Right ventricle myocardium superior (tissue), 1 donor: ENCODE data around the gene TAPBP. TPM values are rescaled to one million over a fixed set of nuclear protein-coding genes. Genes with fewer than 3 reads are reported as not detected.
"Not testable (repeated sequence)": the region's sequence is repeated elsewhere in the genome, so short reads cannot be mapped to it uniquely, and the experiment has no call there.

Source experiments
- ATAC-seq: fragments of 200-7000 bp; cut with Tn5 transposase; one replicate; pipeline ENCODE4 v1.9.1; 2020; ENCODE audit warnings: mild to moderate bottlenecking; ENCODE audit not compliant: poor library complexity
- DNase-seq: peaks from one replicate; pipeline ENCODE4 v3.0.0-alpha.2; 2020
- intact Hi-C: fragments of 100-400 bp; cut with DNase I; formaldehyde crosslinking; loops from one replicate; pipeline ENCODE4 v1.11.2; 2022
- total RNA-seq: library from RNA; stranded (reverse); fragmentation: NEBNext Ultra II Directional; extraction: Animal tissue kit (Norgen Biotek cat#: 25700); gene quantifications from one replicate; pipeline ENCODE4 v1.2.1, GENCODE V29; 2021
- donor health status: DM: no; HTN: yes; CAD: no; lungs with severe emphysema.

Gene TAPBP
- total RNA-seq, 1 donor from 2014 or later: 78.2 TPM

GRCh38 chr6:33286946-33287914 is 26.6 kb downstream of the TAPBP start:
- intact Hi-C loops: no loop called here
- no peak for DNase-seq
- ATAC-seq: no peak

- intact Hi-C loops, DNase-seq, ATAC-seq: not testable (repeated sequence)
These were observed 28.7 kb downstream of the TAPBP start for GRCh38 chr6:33285214-33285613.

GRCh38 chr6:33280539-33280938 is 33.3 kb downstream of the TAPBP start:
- DNase-seq: no peak
- intact Hi-C loops: no loop called here

GRCh38 chr6:33279971-33280511 is 33.8 kb downstream of the TAPBP start:
- intact Hi-C loops: no loop called here
- ATAC-seq (no peak), DNase-seq (no peak)

More at GRCh38 chr6:33280539-33280938, 33.3 kb downstream of the TAPBP start:
- no peak for ATAC-seq

GRCh38 chr6:33279257-33279695 is 34.6 kb downstream of the TAPBP start:
- ATAC-seq (no peak), DNase-seq (no peak)
- intact Hi-C loops: no loop called here

- ATAC-seq (no peak), DNase-seq (no peak)
- intact Hi-C loops: no loop called here
These were observed 35.1 kb downstream of the TAPBP start for GRCh38 chr6:33278810-33279209.

- ATAC-seq (no peak), DNase-seq (no peak)
- intact Hi-C loops: no loop called here
These were observed 35.5 kb downstream of the TAPBP start for GRCh38 chr6:33278392-33278741.

GRCh38 chr6:33277663-33278391 is 36.1 kb downstream of the TAPBP start:
- DNase-seq: no peak
- ATAC-seq: peak; percentile 2
- intact Hi-C loops: no loop called here

- ATAC-seq (peak; percentile 78), DNase-seq (peak; percentile 88)
- intact Hi-C loops: no loop called here
These were observed 36.8 kb downstream of the TAPBP start, which contains the start of gene B3GALT4 for GRCh38 chr6:33276864-33277662. B3GALT4 (plus strand) TSS chr6:33277123; CDS start chr6:33277420, 297 bp downstream.

- intact Hi-C loops: no loop called here
- ATAC-seq (no peak), DNase-seq (no peak)
These were observed 37.4 kb downstream of the TAPBP start for GRCh38 chr6:33276581-33276863.

GRCh38 chr6:33275795-33276580 is 37.9 kb downstream of the TAPBP start:
- ATAC-seq, DNase-seq, intact Hi-C loops: not testable (repeated sequence)

- no peak for ATAC-seq
- intact Hi-C loops: no loop called here
These were observed 39.7 kb downstream of the TAPBP start for GRCh38 chr6:33273924-33274902.

GRCh38 chr6:33273129-33273923 is 40.6 kb downstream of the TAPBP start:
- DNase-seq: no peak
- no peak for ATAC-seq
- intact Hi-C loops: no loop called here

More at GRCh38 chr6:33273924-33274902, 39.7 kb downstream of the TAPBP start:
- no peak for DNase-seq

- no peak for DNase-seq
- intact Hi-C loops: no loop called here
- peak; percentile 10 for ATAC-seq
These were observed 41.4 kb downstream of the TAPBP start for GRCh38 chr6:33272275-33273128.
